Measurements from ENCODE around the gene TRABD2B. TPM values are rescaled to one million over a fixed set of nuclear protein-coding genes. Genes with fewer than 3 reads are reported as not detected.

TRABD2B gene
- total RNA-seq, 3 donors from 2014 or later (not counting 1 experiment from before 2014, with no cell fraction given): not detected

- DNase-seq (no peak), ATAC-seq (no peak)
- Mint-ChIP-seq H3K4me1 (no peaks in the 10 kb centered on the region), H3K4me3 (no peak overlapping the region), H3K27me3 (ENCODE audit: low read depth in 2 of 2) (no peaks in the 10 kb centered on the region), H3K9me3 (no peaks in the 10 kb centered on the region), H3K36me3 (no peaks in the 10 kb centered on the region), H3K27ac (no peak overlapping the region)
- no peaks in the 10 kb centered on the region for H3K27me3 ChIP-seq (ENCODE audit: control insufficient read depth, insufficient read depth, low read length)
- no peaks in the 10 kb centered on the region for H3K9me3 ChIP-seq (ENCODE audit: control insufficient read depth, insufficient read depth, low read length)
- TF ChIP-seq CTCF (IDR thresholded peaks at IDR 0.05): no peak
- H3K4me1 ChIP-seq (ENCODE audit: control insufficient read depth, insufficient read depth, low read length): no peaks in the 10 kb centered on the region
- WGBS (ENCODE audit: insufficient coverage): 68% methylated on average over 8 of the region's 9 CpGs
- no peak overlapping the region for H3K4me3 ChIP-seq (ENCODE audit: low read length)
- H3K27ac ChIP-seq (ENCODE audit: low read length): no peak overlapping the region
- no peaks in the 10 kb centered on the region for H3K36me3 ChIP-seq (ENCODE audit: control insufficient read depth, insufficient read depth, low read length)
- intact Hi-C loops (cut with micrococcal nuclease): no loop called here
Measured at GRCh38 chr1:47810964-47811682, 186.1 kb downstream of the TRABD2B start.

- no peaks in the 10 kb centered on the region for H3K9me3 ChIP-seq (ENCODE audit: control insufficient read depth, insufficient read depth, low read length)
- intact Hi-C loops (cut with micrococcal nuclease): no loop called here
- WGBS (ENCODE audit: insufficient coverage): 76% methylated on average over 8 of the region's 8 CpGs
- H3K4me3 ChIP-seq (ENCODE audit: low read length): no peak overlapping the region
- H3K4me3 Mint-ChIP-seq: no peak overlapping the region
- H3K27me3 Mint-ChIP-seq (ENCODE audit: low read depth in 2 of 2): no peaks in the 10 kb centered on the region
- DNase-seq (no peak), ATAC-seq (no peak)
- H3K27ac Mint-ChIP-seq: no peak overlapping the region
- no peaks in the 10 kb centered on the region for H3K36me3 Mint-ChIP-seq
- H3K4me1 Mint-ChIP-seq: no peaks in the 10 kb centered on the region
- no peak overlapping the region for H3K27ac ChIP-seq (ENCODE audit: low read length)
- no peaks in the 10 kb centered on the region for H3K27me3 ChIP-seq (ENCODE audit: control insufficient read depth, insufficient read depth, low read length)
- TF ChIP-seq CTCF (IDR thresholded peaks at IDR 0.05): no peak
- H3K4me1 ChIP-seq (ENCODE audit: control insufficient read depth, insufficient read depth, low read length): no peaks in the 10 kb centered on the region
- H3K9me3 Mint-ChIP-seq: no peaks in the 10 kb centered on the region
- H3K36me3 ChIP-seq (ENCODE audit: control insufficient read depth, insufficient read depth, low read length): no peaks in the 10 kb centered on the region
Measured at GRCh38 chr1:47809301-47810084, 187.7 kb downstream of the TRABD2B start.

- Mint-ChIP-seq H3K4me3 (no peak overlapping the region), H3K27ac (no peak overlapping the region), H3K27me3 (ENCODE audit: low read depth in 2 of 2) (no peaks in the 10 kb centered on the region), H3K36me3 (no peaks in the 10 kb centered on the region), H3K9me3 (no peaks in the 10 kb centered on the region), H3K4me1 (no peaks in the 10 kb centered on the region)
- H3K9me3 ChIP-seq (ENCODE audit: control insufficient read depth, insufficient read depth, low read length): no peaks in the 10 kb centered on the region
- H3K4me1 ChIP-seq (ENCODE audit: control insufficient read depth, insufficient read depth, low read length): no peaks in the 10 kb centered on the region
- H3K4me3 ChIP-seq (ENCODE audit: low read length): no peak overlapping the region
- H3K27ac ChIP-seq (ENCODE audit: low read length): no peak overlapping the region
- WGBS (ENCODE audit: insufficient coverage): 55% methylated on average over 2 of the region's 2 CpGs
- DNase-seq (no peak), ATAC-seq (no peak)
- intact Hi-C loops (cut with micrococcal nuclease): no loop called here
- no peak for TF ChIP-seq CTCF (IDR thresholded peaks at IDR 0.05)
- H3K36me3 ChIP-seq (ENCODE audit: control insufficient read depth, insufficient read depth, low read length): no peaks in the 10 kb centered on the region
- no peaks in the 10 kb centered on the region for H3K27me3 ChIP-seq (ENCODE audit: control insufficient read depth, insufficient read depth, low read length)
Measured at GRCh38 chr1:47808612-47809011, 188.6 kb downstream of the TRABD2B start.

Data from natural killer cell (primary cell).